Measurements from ENCODE around the gene RASIP1. TPM values are rescaled to one million over a fixed set of nuclear protein-coding genes. Genes with fewer than 3 reads are reported as not detected.

RASIP1 gene
- total RNA-seq = 2.3 and 6.4 TPM in 2 replicates

GRCh38 chr19:48740164-48740972, at the start of gene RASIP1:
Gene RASIP1 (minus strand): TSS chr19:48740610. CDS start chr19:48740282, 328 bp downstream.

GRCh38 chr19:48755084-48755641, 14.8 kb upstream of the RASIP1 start, which contains the start of gene FGF21:
Gene FGF21 (plus strand): TSS chr19:48755524. CDS start chr19:48756237, 713 bp downstream.

GRCh38 chr19:48752496-48753365, 12.3 kb upstream of the RASIP1 start, which contains the start of gene FUT1:
Gene FUT1 (minus strand): TSS chr19:48752641. CDS start chr19:48751281, 1,360 bp downstream.

GRCh38 chr19:48746738-48747575, 6.5 kb upstream of the RASIP1 start, which contains the start of gene IZUMO1:
Gene IZUMO1 (minus strand): TSS chr19:48746909. CDS start chr19:48745859, 1,050 bp downstream.

GRCh38 chr19:48719263-48720171, 20.9 kb downstream of the RASIP1 start, which contains the start of gene MAMSTR:
Gene MAMSTR (minus strand): TSS chr19:48719725. CDS start chr19:48719031, 694 bp downstream.

GRCh38 chr19:48695743-48696352, 44.6 kb downstream of the RASIP1 start, which contains the start of gene FUT2:
Gene FUT2 (plus strand): TSS chr19:48695971. CDS start chr19:48702957, 6,986 bp downstream.

GRCh38 chr19:48672994-48673393, 67.4 kb downstream of the RASIP1 start, which contains the start of gene NTN5:
Gene NTN5 (minus strand): TSS chr19:48673017. CDS start chr19:48670986, 2,031 bp downstream.

Other genes starting within 250 kb of the RASIP1 start
- gene LMTK3, start 228.8 kb downstream of the RASIP1 start, total RNA-seq = not detected in 2 replicates
- 0.23 TPM in 1 of 2 replicates, not detected in the other for gene SULT2B1, start 188.4 kb downstream of the RASIP1 start, total RNA-seq
- gene SPACA4, start 133.9 kb downstream of the RASIP1 start, total RNA-seq = not detected in 2 replicates
- not detected in 2 replicates for gene FAM83E, start 125.5 kb downstream of the RASIP1 start, total RNA-seq
- gene RPL18, start 121.4 kb downstream of the RASIP1 start, total RNA-seq = 2,965 and 4,008 TPM in 2 replicates
- 10.4 and 15.2 TPM in 2 replicates for gene SPHK2, start 121.1 kb downstream of the RASIP1 start, total RNA-seq
- gene DBP, start 103.2 kb downstream of the RASIP1 start, total RNA-seq = 2.7 and 3.7 TPM in 2 replicates
- 2.5 and 2.6 TPM in 2 replicates for gene CA11, start 94.4 kb downstream of the RASIP1 start, total RNA-seq
- 0.60 TPM in 1 of 2 replicates, not detected in the other for gene NTN5, start 67.6 kb downstream of the RASIP1 start, total RNA-seq
- not detected in 2 replicates for gene FUT2, start 44.6 kb downstream of the RASIP1 start, total RNA-seq
- gene MAMSTR, start 20.9 kb downstream of the RASIP1 start, total RNA-seq = 3.2 and 3.8 TPM in 2 replicates
- gene IZUMO1, start 6.3 kb upstream of the RASIP1 start, total RNA-seq = not detected in 2 replicates
- gene FUT1, start 12.0 kb upstream of the RASIP1 start, total RNA-seq = 0.17 and 1.8 TPM in 2 replicates
- gene FGF21, start 14.9 kb upstream of the RASIP1 start, total RNA-seq = not detected in 2 replicates
- gene BCAT2, start 70.4 kb upstream of the RASIP1 start, total RNA-seq = 55.0 and 59.9 TPM in 2 replicates
- 5.9 and 14.9 TPM in 2 replicates for gene HSD17B14, start 95.9 kb upstream of the RASIP1 start, total RNA-seq
- 10.3 and 28.0 TPM in 2 replicates for gene PLEKHA4, start 128.0 kb upstream of the RASIP1 start, total RNA-seq
- gene PPP1R15A, start 131.8 kb upstream of the RASIP1 start, total RNA-seq = 46.6 and 66.4 TPM in 2 replicates
- 0.09 TPM in 1 of 2 replicates, not detected in the other for gene TULP2, start 158.1 kb upstream of the RASIP1 start, total RNA-seq
- gene NUCB1, start 159.7 kb upstream of the RASIP1 start, total RNA-seq = 322 and 497 TPM in 2 replicates
- 0.68 TPM in 1 of 2 replicates, not detected in the other for gene DHDH, start 193.1 kb upstream of the RASIP1 start, total RNA-seq
- 74.8 and 110 TPM in 2 replicates for gene BAX, start 214.3 kb upstream of the RASIP1 start, total RNA-seq
- 6,635 and 8,342 TPM in 2 replicates for gene FTL, start 224.7 kb upstream of the RASIP1 start, total RNA-seq

All from pericardium fibroblast (primary cell).